Liver (tissue), 9 donors: ENCODE results near the gene SMIM11. TPM values are rescaled to one million over a fixed set of nuclear protein-coding genes. Genes with fewer than 3 reads are reported as not detected.

Experiments
- DNase-seq: peaks from one replicate; pipeline ENCODE4 v3.0.0-alpha.2; 2017; ENCODE audit warnings: low spot score
- H3K27ac ChIP-seq, 2 donors: one replicate each; pipeline ENCODE4 v1.7.0; 2013; ENCODE audit warnings: inconsistent platforms in 2 of 2, low read length in 2 of 2, control low read depth in 1 of 2, low read depth in 1 of 2, mild to moderate bottlenecking in 1 of 2
- H3K27me3 ChIP-seq, 4 donors: one replicate each; pipeline versions ENCODE4 v1.6.1 to v1.7.0; 2013; ENCODE audit warnings: low read length in 3 of 4, inconsistent platforms in 1 of 4, mild to moderate bottlenecking in 1 of 4, moderate library complexity in 1 of 4; ENCODE audit not compliant: control insufficient read depth in 4 of 4, insufficient read depth in 4 of 4
- H3K36me3 ChIP-seq, 4 donors: one replicate each; pipeline versions ENCODE4 v1.6.1 to v1.7.0; 2013; ENCODE audit warnings: low read length in 3 of 4, mild to moderate bottlenecking in 3 of 4, low read depth in 1 of 4, moderate library complexity in 1 of 4; ENCODE audit not compliant: control insufficient read depth in 4 of 4, insufficient read depth in 3 of 4
- H3K4me1 ChIP-seq, 4 donors: one replicate each; pipeline versions ENCODE4 v1.6.1 to v1.7.0; 2013; ENCODE audit warnings: low read length in 3 of 4, mild to moderate bottlenecking in 3 of 4, moderate library complexity in 1 of 4; ENCODE audit not compliant: control insufficient read depth in 4 of 4, insufficient read depth in 4 of 4
- H3K4me3 ChIP-seq, 3 donors: one replicate each; pipeline versions ENCODE4 v1.6.1 to v1.7.0; 2013; ENCODE audit warnings: low read length in 3 of 3, control low read depth in 1 of 3, low read depth in 1 of 3, mild to moderate bottlenecking in 1 of 3
- H3K9ac ChIP-seq, 2 donors: one replicate each; pipeline ENCODE4 v1.7.0; 2013; ENCODE audit warnings: low read length in 2 of 2, mild to moderate bottlenecking in 2 of 2, moderate library complexity in 2 of 2, control low read depth in 1 of 2, low read depth in 1 of 2
- H3K9me3 ChIP-seq, 4 donors: one replicate each; pipeline versions ENCODE4 v1.6.1 to v1.7.0; 2013; ENCODE audit warnings: low read length in 3 of 4; ENCODE audit not compliant: control insufficient read depth in 4 of 4
- EGR1 ChIP-seq, 2 donors: IDR thresholded peaks; 2 replicates each; pipeline ENCODE4 v1.6.1; 2016 to 2018; ENCODE audit warnings: antibody characterized with exemption in 2 of 2, low read depth in 2 of 2
- FOXA1 ChIP-seq: IDR thresholded peaks from 2 replicates; pipeline ENCODE4 v1.6.1; 2016; ENCODE audit warnings: antibody characterized with exemption
- FOXA2 ChIP-seq: IDR thresholded peaks from 2 replicates; pipeline ENCODE4 v1.6.1; 2016; ENCODE audit warnings: antibody characterized with exemption
- GABPA ChIP-seq, 2 donors: IDR thresholded peaks in 1 of 2; conservative IDR thresholded peaks in 1 of 2; 2 replicates each; pipeline ENCODE4 v1.6.1; 2016; ENCODE audit warnings: antibody characterized with exemption in 2 of 2, mild to moderate bottlenecking in 1 of 2, moderate library complexity in 1 of 2
- HNF4A ChIP-seq, 2 donors: conservative IDR thresholded peaks; 2 replicates each; pipeline ENCODE4 v1.6.1; 2016; ENCODE audit warnings: antibody characterized with exemption in 2 of 2, mild to moderate bottlenecking in 2 of 2
- HNF4G ChIP-seq: IDR thresholded peaks from 2 replicates; pipeline ENCODE4 v1.6.1; 2016; ENCODE audit warnings: antibody characterized with exemption
- RAD21 ChIP-seq, 2 donors: IDR thresholded peaks; 2 replicates each; pipeline ENCODE4 v1.6.1; 2016; ENCODE audit warnings: antibody characterized with exemption in 2 of 2, mild to moderate bottlenecking in 2 of 2
- RXRA ChIP-seq, 2 donors: IDR thresholded peaks; 2 replicates each; pipeline ENCODE4 v1.6.1; 2017 to 2018; ENCODE audit warnings: antibody characterized with exemption in 2 of 2, mild to moderate bottlenecking in 1 of 2
- SP1 ChIP-seq: IDR thresholded peaks from 2 replicates; pipeline ENCODE4 v1.6.1; 2018; ENCODE audit warnings: antibody characterized with exemption, mild to moderate bottlenecking
- WGBS: extraction: QIAGEN DNeasy Blood & Tissue Kit; methylation state at CpG from one replicate; pipeline ENCODE4 v1.1.7; 2013; 5-methylcytosine and 5-hydroxymethylcytosine counted together
- polyA plus RNA-seq, 2 donors: library from polyadenylated mRNA; stranded (reverse) in 1 of 2; unstranded in 1 of 2; fragments of 200-250 nt in 1 of 2; fragments of >200 nt in 1 of 2; fragmentation: Nextera tagmentation in 1 of 2; extraction: Ambion mirVana in 1 of 2; gene quantifications; one replicate each; pipeline versions ENCODE4 v1.2.1 to v1.2.3, GENCODE V29; 2013 to 2015
- total RNA-seq, 2 donors: library from RNA; depleted of rRNA; stranded (reverse); fragments of >200 nt; gene quantifications; one replicate each; pipeline ENCODE4 v1.2.3, GENCODE V29; 2014
- TF ChIP-seq, protein P1 (sequence below): IDR thresholded peaks from 2 replicates; pipeline ENCODE4 v1.6.1; 2016; ENCODE audit warnings: antibody characterized with exemption
- TF ChIP-seq, protein P2 (sequence below): IDR thresholded peaks from 2 replicates; pipeline ENCODE4 v1.6.1; 2016; ENCODE audit warnings: antibody characterized with exemption
- donor health status: healthy.
- donor health status: healthy.
- donor health status: healthy.
- donor health status: healthy.
- donor health status: healthy.

The SMIM11 gene
- total and polyA plus RNA-seq, 4 donors: 1.1 to 7.1 (median 5.6) TPM

DNA sequence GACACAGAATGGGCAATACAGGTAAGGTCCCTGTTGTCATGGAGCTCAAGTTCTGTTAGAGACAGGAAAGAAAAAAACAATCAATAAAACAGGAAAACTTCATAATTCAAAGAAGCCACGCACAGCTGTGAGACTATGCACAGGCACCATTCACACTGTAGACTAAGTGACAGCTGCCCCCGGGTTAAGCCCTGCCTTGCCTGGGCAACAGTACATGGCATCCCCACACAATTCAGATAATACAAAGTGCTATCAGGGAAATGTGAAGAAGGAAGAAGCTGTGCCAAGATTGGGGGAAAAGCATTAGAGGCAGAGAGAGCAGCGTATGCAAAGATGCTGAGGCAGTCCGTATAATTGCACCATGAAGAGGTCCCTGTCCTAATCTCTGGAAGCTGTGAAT lies 20.5 kb upstream of the SMIM11 start:
- Histone ChIP-seq H3K9ac (no peak overlapping the region), H3K36me3 (no peaks in the 10 kb centered on the region), H3K27me3 (no peaks in the 10 kb centered on the region), H3K27ac (no peak overlapping the region), H3K4me3 (no peak overlapping the region), H3K4me1 (peaks cover 0 to 4% (median 1%) of the 10 kb centered on the region in 4 donors), H3K9me3 (no peaks in the 10 kb centered on the region)
- 84% methylated on average over 4 of the region's 4 CpGs for WGBS
- TF ChIP-seq, protein P1, sequence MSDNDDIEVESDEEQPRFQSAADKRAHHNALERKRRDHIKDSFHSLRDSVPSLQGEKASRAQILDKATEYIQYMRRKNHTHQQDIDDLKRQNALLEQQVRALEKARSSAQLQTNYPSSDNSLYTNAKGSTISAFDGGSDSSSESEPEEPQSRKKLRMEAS: no peak
- TF ChIP-seq RXRA (IDR thresholded peaks at IDR 0.05) (no peak), FOXA1 (no peak), FOXA2 (no peak), GABPA (IDR thresholded peaks at IDR 0.05 in 1 of 2, conservative IDR thresholded peaks at IDR 0.05 in 1 of 2) (no peak), HNF4G (no peak)
- TF ChIP-seq, protein P2, sequence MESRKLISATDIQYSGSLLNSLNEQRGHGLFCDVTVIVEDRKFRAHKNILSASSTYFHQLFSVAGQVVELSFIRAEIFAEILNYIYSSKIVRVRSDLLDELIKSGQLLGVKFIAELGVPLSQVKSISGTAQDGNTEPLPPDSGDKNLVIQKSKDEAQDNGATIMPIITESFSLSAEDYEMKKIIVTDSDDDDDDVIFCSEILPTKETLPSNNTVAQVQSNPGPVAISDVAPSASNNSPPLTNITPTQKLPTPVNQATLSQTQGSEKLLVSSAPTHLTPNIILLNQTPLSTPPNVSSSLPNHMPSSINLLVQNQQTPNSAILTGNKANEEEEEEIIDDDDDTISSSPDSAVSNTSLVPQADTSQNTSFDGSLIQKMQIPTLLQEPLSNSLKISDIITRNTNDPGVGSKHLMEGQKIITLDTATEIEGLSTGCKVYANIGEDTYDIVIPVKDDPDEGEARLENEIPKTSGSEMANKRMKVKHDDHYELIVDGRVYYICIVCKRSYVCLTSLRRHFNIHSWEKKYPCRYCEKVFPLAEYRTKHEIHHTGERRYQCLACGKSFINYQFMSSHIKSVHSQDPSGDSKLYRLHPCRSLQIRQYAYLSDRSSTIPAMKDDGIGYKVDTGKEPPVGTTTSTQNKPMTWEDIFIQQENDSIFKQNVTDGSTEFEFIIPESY: no peak
- DNase-seq: no peak

DNA sequence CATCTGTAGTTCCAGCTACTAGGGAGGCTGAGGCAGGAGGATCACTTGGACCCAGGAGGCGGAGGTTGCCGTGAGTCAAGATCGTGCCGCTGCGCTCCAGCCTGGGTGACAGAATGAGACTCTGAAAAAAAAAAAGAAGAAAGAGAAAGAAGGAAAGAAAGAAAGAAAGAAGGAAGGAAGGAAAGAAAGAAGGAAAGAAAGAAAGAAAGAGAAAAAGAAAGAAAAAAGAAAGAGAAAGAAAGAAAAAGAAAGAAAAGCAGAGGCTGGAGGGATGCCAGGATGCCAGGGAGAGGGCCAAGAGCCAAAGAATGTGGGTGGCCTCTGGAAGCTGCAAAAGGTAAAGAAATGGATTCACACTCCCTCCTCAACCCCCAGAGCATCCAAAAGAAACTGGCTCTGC lies 19.7 kb upstream of the SMIM11 start:
- Histone ChIP-seq H3K27me3 (no peaks in the 10 kb centered on the region), H3K4me1 (peaks cover 0 to 4% (median 1%) of the 10 kb centered on the region in 4 donors), H3K36me3 (no peaks in the 10 kb centered on the region), H3K9ac (no peak overlapping the region), H3K4me3 (no peak overlapping the region), H3K9me3 (no peaks in the 10 kb centered on the region), H3K27ac (no peak overlapping the region)
- TF ChIP-seq EGR1 (IDR thresholded peaks at IDR 0.05; ENCODE audit: low read depth in 2 of 2) (no peak), HNF4A (conservative IDR thresholded peaks at IDR 0.05) (no peak), SP1 (no peak)
- TF ChIP-seq, protein P1: no peak
- WGBS: 98% methylated on average over 5 of the region's 5 CpGs
- no peak for DNase-seq

DNA sequence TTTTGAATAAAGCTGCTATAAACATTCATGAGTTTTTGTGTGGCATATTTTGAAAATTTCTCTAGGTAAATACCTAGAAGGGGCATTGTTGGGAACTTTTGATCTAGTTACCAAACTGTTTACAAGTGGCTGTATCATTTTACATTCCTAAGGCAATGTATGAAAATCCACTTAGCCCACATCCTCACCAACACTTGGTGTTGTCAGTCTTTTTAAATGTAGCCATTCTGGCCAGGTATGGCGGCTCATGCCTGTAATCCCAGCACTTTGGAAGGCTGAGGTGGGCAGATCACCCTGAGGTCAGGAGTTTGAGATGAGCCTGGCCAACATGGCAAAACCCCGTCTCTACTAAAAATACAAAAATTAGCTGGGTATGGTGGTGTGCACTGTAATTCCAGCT lies 17.4 kb upstream of the SMIM11 start:
- Histone ChIP-seq H3K27me3 (no peaks in the 10 kb centered on the region), H3K9me3 (no peaks in the 10 kb centered on the region), H3K4me1 (peaks cover 0 to 4% (median 0%) of the 10 kb centered on the region in 4 donors), H3K9ac (no peak overlapping the region), H3K27ac (no peak overlapping the region), H3K36me3 (no peaks in the 10 kb centered on the region), H3K4me3 (no peak overlapping the region)
- no peak for TF ChIP-seq FOXA2
- TF ChIP-seq RAD21 (IDR thresholded peaks at IDR 0.05): no peak
- TF ChIP-seq, protein P2: no peak
- no peak for TF ChIP-seq SP1
- TF ChIP-seq FOXA1: no peak
- 97% methylated on average over 2 of the region's 2 CpGs for WGBS
- no peak for DNase-seq
